A673 (cell line): Measurements from ENCODE around the gene GRN. TPM values are rescaled to one million over a fixed set of nuclear protein-coding genes. Genes with fewer than 3 reads are reported as not detected.
A peak's percentile ranks its signal among the peaks of the same experiment; 100 is the strongest.

Source experiments
- BruUV-seq: library from RNA; stranded (reverse); fragments of 400-500 nt; replicated peaks from 2 replicates; lab custom pipeline; 2021; lab: Mats Ljungman, UMichigan
- CTCF ChIA-PET: fragments of 300-600 bp; sonication (Branson Sonifier 250); formaldehyde crosslinking; loops from one replicate; lab custom pipeline; 2022; ENCODE audit warnings: antibody characterized with exemption; lab: Charles Lee
- POLR2A ChIA-PET: fragments of 300-600 bp; sonication (Branson Sonifier 250); formaldehyde crosslinking; loops from one replicate; lab custom pipeline; 2022; ENCODE audit warnings: antibody characterized with exemption; ENCODE audit not compliant: low non-redundant PET; lab: Charles Lee
- DNase-seq: peaks from one replicate; pipeline ENCODE4 v3.0.0-alpha.2; 2015; ENCODE audit warnings: low spot score
- H3K27ac ChIP-seq: fragments of 200-600 bp; sonication (generic); 2 replicates; pipeline ENCODE4 v1.5.1; 2016; ENCODE audit warnings: mixed run types, low read depth, mild to moderate bottlenecking, mixed read lengths, antibody characterized with exemption, low read length; ENCODE audit not compliant: poor library complexity, severe bottlenecking
- H3K27me3 ChIP-seq: fragments of 200-600 bp; sonication (generic); replicated peaks from 2 replicates; pipeline ENCODE4 v1.6.1; 2017; ENCODE audit warnings: mixed run types, low read depth, mild to moderate bottlenecking, mixed read lengths, antibody characterized with exemption, low read length; ENCODE audit not compliant: insufficient read depth, poor library complexity
- H3K36me3 ChIP-seq: fragments of 200-600 bp; sonication (generic); 2 replicates; pipeline ENCODE4 v1.6.1; 2016; ENCODE audit warnings: mixed run types, mild to moderate bottlenecking, mixed read lengths, antibody characterized with exemption, low read length; ENCODE audit not compliant: insufficient read depth, poor library complexity, severe bottlenecking
- H3K4me1 ChIP-seq: fragments of 200-600 bp; sonication (generic); 2 replicates; pipeline ENCODE4 v1.6.1; 2017; ENCODE audit warnings: mixed run types, mild to moderate bottlenecking, mixed read lengths, antibody characterized with exemption, low read length; ENCODE audit not compliant: insufficient read depth, poor library complexity, severe bottlenecking
- H3K4me3 ChIP-seq: fragments of 200-600 bp; sonication (generic); 2 replicates; pipeline ENCODE4 v1.5.1; 2016; ENCODE audit warnings: low read depth, mixed run types, mild to moderate bottlenecking, mixed read lengths, low read length; ENCODE audit not compliant: poor library complexity, severe bottlenecking
- H3K9me3 ChIP-seq: fragments of 200-600 bp; sonication (generic); 2 replicates; pipeline ENCODE4 v1.6.1; 2016; ENCODE audit warnings: mixed run types, low read depth, mild to moderate bottlenecking, mixed read lengths, antibody characterized with exemption, low read length; ENCODE audit not compliant: poor library complexity, severe bottlenecking
- CTCF ChIP-seq: fragments of 300-800, 200-600 bp; sonication (generic); conservative IDR thresholded peaks from 2 replicates; pipeline ENCODE4 v1.5.1; 2017; ENCODE audit warnings: low read depth, mild to moderate bottlenecking, antibody characterized with exemption, low read length, moderate library complexity, mixed read lengths
- EZH2 ChIP-seq: fragments of 200-600 bp; sonication (generic); IDR thresholded peaks from 2 replicates; pipeline ENCODE4 v1.6.1; 2017; ENCODE audit warnings: borderline replicate concordance, low read depth, mild to moderate bottlenecking, mixed read lengths, antibody characterized with exemption, low read length; ENCODE audit not compliant: poor library complexity, severe bottlenecking
- intact Hi-C: fragments of 100-400 bp; cut with micrococcal nuclease; formaldehyde crosslinking; loops from one replicate; pipeline ENCODE4 v1.10.0; 2022; ENCODE audit not compliant: unreplicated experiment
- total RNA-seq: library from RNA; stranded (reverse); gene quantifications from 2 replicates; pipeline ENCODE4 v1.2.3, GENCODE V29; 2021

The GRN gene
- total RNA-seq, 1 experiment from 2014 or later: 50.4 TPM

- no TSS peak for BruUV-seq
- H3K9me3 ChIP-seq: no peaks in the 10 kb centered on the region
- H3K4me3 ChIP-seq: no peak overlapping the region
- H3K4me1 ChIP-seq: peaks cover 21% of the 10 kb centered on the region
- no peaks in the 10 kb centered on the region for H3K27me3 ChIP-seq
- no peaks in the 10 kb centered on the region for H3K36me3 ChIP-seq
- intact Hi-C loops: no loop called here
- no peak for DNase-seq
- TF ChIP-seq CTCF (no peak), EZH2 (no peak)
- ChIA-PET POLR2A (no interaction called here), CTCF (no interaction called here)
- H3K27ac ChIP-seq: no peak overlapping the region
These were observed 15.7 kb downstream of the GRN start for GRCh38 chr17:44360826-44361225.

DNA sequence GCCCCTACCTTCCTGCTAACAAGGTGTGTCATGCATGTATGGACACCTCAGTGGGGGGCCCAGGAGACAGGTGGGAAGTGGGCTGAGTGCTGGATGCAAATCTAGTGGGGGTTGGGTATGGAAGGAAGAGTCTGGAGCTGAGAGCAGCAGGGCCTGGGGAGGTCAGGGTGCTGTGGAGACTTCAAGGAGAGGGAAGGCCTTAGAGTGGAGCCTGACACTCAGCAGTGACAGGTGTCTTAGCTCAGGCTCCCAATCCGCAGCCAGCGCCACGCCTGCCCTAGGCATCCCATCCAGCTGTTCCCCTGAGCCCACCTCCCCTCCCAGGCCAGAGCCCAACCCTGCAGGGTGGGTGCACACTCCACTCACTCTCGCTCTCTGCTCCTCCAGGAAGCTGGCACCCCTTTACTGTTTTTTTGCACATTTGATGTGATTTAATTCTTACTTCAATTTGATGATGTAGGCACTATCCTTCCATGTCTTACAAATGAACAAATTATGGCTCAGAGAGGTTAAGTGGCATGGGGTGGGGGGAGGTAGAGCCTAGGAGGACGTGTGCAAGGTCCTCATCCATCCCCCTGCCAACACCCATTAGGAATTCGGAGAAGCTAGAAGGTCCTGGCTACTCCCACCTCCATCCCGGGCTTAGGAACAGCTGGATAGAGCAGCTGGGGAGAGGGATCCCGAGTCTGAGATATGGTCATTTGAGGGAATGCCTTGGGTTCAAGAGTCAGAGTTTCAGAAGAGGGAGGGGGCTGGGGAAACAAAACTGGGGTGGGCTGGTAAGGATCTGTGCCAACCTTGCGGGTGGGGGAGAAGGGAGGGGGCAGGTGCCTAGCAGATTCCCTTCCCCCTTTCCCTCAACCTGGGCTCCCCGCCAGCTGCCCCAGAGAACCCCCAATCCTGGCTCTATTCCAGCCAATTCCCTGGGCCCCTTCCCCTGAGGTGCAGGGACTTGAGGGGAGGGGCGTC, 16.5 kb downstream of the GRN start:
- no TSS peak for BruUV-seq
- no peak for DNase-seq
- ChIA-PET CTCF (no interaction called here), POLR2A (interaction anchor here (0.7 kb wide), 1 partner anchor 32 kb away, joined by 3 read pairs; no protein-coding TSS in a partner anchor)
- Histone ChIP-seq H3K36me3 (no peaks in the 10 kb centered on the region), H3K9me3 (no peaks in the 10 kb centered on the region), H3K4me1 (peaks cover 21% of the 10 kb centered on the region), H3K27ac (no peak overlapping the region), H3K27me3 (no peaks in the 10 kb centered on the region), H3K4me3 (peak overlapping the region; percentile 68)
- TF ChIP-seq CTCF: no peak
- TF ChIP-seq EZH2: no peak
- intact Hi-C loops: no loop called here

DNA sequence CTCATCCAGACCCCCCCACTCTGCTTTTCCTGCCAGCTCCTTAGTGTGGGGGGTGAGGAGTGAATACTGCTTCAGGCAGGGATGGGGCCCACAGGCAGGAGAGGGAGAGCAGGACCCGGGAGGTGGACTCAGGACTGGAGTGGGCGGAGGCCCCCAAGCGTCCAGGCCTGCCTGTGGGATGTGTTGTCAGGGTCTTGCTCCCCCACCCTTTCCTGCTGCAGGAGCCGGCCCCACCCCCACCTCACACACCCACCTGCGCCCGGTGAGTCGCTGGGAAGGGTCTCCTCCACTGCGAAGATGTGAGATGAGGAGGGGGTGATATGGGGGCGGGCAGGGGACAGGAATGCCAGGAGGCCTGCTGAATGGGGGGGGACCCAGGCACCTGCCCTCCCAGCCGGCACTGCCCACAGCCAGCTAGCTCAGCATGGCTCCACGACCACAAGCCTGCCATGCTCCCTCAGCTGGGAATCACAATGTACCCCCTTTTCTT, 17.4 kb downstream of the GRN start:
- peak overlapping the region; percentile 68 for H3K4me3 ChIP-seq
- peaks cover 21% of the 10 kb centered on the region for H3K4me1 ChIP-seq
- no peak overlapping the region for H3K27ac ChIP-seq
- intact Hi-C loops: no loop called here
- H3K36me3 ChIP-seq: no peaks in the 10 kb centered on the region
- TF ChIP-seq EZH2 (no peak), CTCF (no peak)
- ChIA-PET POLR2A (interaction anchor here (0.7 kb wide), 1 partner anchor 31 kb away, joined by 3 read pairs; no protein-coding TSS in a partner anchor), CTCF (no interaction called here)
- DNase-seq: no peak
- BruUV-seq: no TSS peak
- H3K27me3 ChIP-seq: no peaks in the 10 kb centered on the region
- no peaks in the 10 kb centered on the region for H3K9me3 ChIP-seq
